Subcutaneous abdominal adipose tissue (tissue), 5 donors: ENCODE data around the gene SOX1.

Experiments
- H3K27ac ChIP-seq: one replicate; pipeline ENCODE4 v1.7.0; 2013; ENCODE audit warnings: low read depth, mild to moderate bottlenecking, inconsistent platforms, low read length, moderate library complexity
- H3K27me3 ChIP-seq, 5 donors: one replicate each; pipeline ENCODE4 v1.7.0; 2013; ENCODE audit warnings: low read length in 5 of 5, inconsistent platforms in 1 of 5; ENCODE audit not compliant: control insufficient read depth in 5 of 5, insufficient read depth in 4 of 5
- H3K36me3 ChIP-seq, 5 donors: one replicate each; pipeline ENCODE4 v1.7.0; 2013; ENCODE audit warnings: low read length in 5 of 5; ENCODE audit not compliant: control insufficient read depth in 5 of 5, insufficient read depth in 5 of 5
- H3K4me1 ChIP-seq, 5 donors: one replicate each; pipeline ENCODE4 v1.7.0; 2013; ENCODE audit warnings: low read length in 5 of 5, mild to moderate bottlenecking in 3 of 5, moderate library complexity in 1 of 5; ENCODE audit not compliant: control insufficient read depth in 5 of 5, insufficient read depth in 5 of 5
- H3K4me3 ChIP-seq, 5 donors: one replicate each; pipeline ENCODE4 v1.7.0; 2013; ENCODE audit warnings: low read length in 5 of 5, low read depth in 1 of 5
- H3K9ac ChIP-seq, 5 donors: one replicate each; pipeline ENCODE4 v1.7.0; 2013; ENCODE audit warnings: low read length in 5 of 5, mild to moderate bottlenecking in 4 of 5, moderate library complexity in 3 of 5
- H3K9me3 ChIP-seq, 5 donors: one replicate each; pipeline ENCODE4 v1.7.0; 2013; ENCODE audit warnings: low read length in 5 of 5; ENCODE audit not compliant: control insufficient read depth in 5 of 5
- donor health status: healthy.
- donor health status: healthy.
- donor health status: healthy.
- donor health status: healthy.
- donor health status: healthy.

Gene SOX1

DNA sequence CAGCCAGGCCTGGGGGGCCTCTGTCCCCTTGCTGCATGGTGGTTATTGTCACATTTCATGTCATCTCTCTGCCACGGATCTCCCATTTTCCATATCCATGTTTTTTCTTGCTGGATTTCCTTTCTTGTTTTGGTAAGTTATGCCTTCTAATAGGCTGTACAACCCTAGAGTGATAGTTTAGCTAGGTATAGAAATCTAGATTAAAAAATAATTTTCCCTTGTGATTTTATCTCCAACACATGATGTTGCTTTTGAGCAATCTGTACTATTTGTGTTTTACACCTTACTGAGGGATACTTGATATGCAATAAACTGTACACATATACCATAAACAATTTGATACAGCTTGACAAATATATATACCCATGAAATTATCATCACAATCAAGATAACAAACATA lies 17.0 kb downstream of the SOX1 start:
- Histone ChIP-seq H3K27me3 (peaks cover 4 to 21% (median 15%) of the 10 kb centered on the region in 5 donors), H3K27ac (no peak overlapping the region), H3K4me1 (peaks cover 4 to 8% (median 6%) of the 10 kb centered on the region in 5 donors), H3K4me3 (no peak overlapping the region), H3K9ac (no peak overlapping the region), H3K9me3 (peaks cover 6 to 26% (median 22%) of the 10 kb centered on the region in 5 donors), H3K36me3 (no peaks in the 10 kb centered on the region)

DNA sequence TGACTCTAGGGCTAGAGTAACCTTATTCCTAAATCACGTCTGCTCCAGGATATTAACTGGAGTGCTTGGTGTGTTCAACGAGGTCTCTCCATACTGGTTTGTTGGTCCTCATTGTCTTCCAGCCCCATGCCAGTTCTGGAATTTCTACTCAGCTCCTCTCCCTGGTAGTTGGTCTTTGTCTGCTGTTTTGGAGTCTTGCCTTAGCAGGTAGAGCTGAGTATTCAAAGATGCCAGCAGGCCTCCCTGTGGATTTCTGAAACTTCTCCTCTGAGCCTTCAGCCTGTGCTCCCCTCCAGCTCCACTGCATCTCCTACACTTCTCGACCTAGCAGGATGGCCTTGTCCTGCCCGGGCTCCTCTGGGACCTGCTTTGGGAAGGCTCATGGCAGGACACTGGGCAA lies 25.5 kb downstream of the SOX1 start:
- H3K9me3 ChIP-seq, result no peaks in the 10 kb centered on the region
- H3K27ac ChIP-seq, result no peak overlapping the region
- H3K27me3 ChIP-seq, result peaks cover 16 to 31% (median 21%) of the 10 kb centered on the region in 5 donors
- H3K9ac ChIP-seq, result no peak overlapping the region
- no peak overlapping the region for H3K4me3 ChIP-seq
- H3K4me1 ChIP-seq, result no peaks in the 10 kb centered on the region
- H3K36me3 ChIP-seq, result no peaks in the 10 kb centered on the region

DNA sequence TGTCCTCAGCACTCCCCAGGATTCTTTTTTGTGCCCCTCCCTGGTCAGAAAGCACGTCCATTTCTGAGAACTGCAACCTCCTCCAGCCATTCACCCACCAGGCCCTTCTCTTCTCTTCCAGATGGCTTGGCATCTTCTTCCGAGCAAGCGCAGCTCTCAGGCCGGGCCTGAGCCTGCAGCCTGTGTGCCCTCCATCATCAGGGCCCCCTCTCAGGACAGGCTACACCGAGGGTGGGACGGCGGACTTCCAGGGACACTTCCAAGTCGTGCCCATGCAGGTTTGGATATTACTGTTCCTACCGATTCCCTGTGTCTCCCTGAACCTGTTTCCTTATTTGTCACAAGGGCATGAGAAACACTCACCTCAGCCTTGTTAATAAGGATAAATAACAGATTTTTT lies 28.4 kb downstream of the SOX1 start:
- no peak overlapping the region for H3K9ac ChIP-seq
- H3K27ac ChIP-seq, result no peak overlapping the region
- H3K9me3 ChIP-seq, result no peaks in the 10 kb centered on the region
- H3K4me3 ChIP-seq, result no peak overlapping the region
- peaks cover 10 to 34% (median 21%) of the 10 kb centered on the region in 5 donors for H3K27me3 ChIP-seq
- H3K4me1 ChIP-seq, result no peaks in the 10 kb centered on the region
- H3K36me3 ChIP-seq, result no peaks in the 10 kb centered on the region

- no peak overlapping the region for H3K4me3 ChIP-seq
- H3K4me1 ChIP-seq, result no peaks in the 10 kb centered on the region
- no peaks in the 10 kb centered on the region for H3K9me3 ChIP-seq
- no peak overlapping the region for H3K9ac ChIP-seq
- H3K36me3 ChIP-seq, result no peaks in the 10 kb centered on the region
- H3K27me3 ChIP-seq, result peaks cover 16 to 42% (median 26%) of the 10 kb centered on the region in 5 donors
- H3K27ac ChIP-seq, result no peak overlapping the region
These were observed 30.0 kb downstream of the SOX1 start for GRCh38 chr13:112096959-112097358.

- peaks cover 16 to 45% (median 29%) of the 10 kb centered on the region in 5 donors for H3K27me3 ChIP-seq
- H3K27ac ChIP-seq, result no peak overlapping the region
These were observed 30.8 kb downstream of the SOX1 start for GRCh38 chr13:112097770-112098169.

DNA sequence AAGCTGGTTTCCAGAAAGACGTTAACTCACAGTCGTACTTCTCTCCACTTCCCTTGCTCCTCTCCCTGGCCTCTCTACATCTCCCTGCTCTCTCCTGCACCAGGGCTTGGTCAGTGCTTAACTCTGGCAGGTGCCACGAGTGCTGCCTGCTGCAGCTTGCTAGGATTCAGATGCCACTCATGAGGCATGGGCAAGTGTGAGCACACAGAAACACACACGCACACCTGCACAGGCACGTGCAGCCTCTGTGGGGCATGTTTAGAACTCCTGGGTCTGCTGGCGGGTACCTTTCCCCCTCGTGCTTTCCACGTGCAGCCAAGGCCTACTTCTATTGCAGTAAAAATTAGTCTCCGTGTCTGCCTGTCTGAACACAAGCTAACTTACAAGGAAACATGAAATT lies 31.8 kb downstream of the SOX1 start:
- Histone ChIP-seq H3K36me3 (no peaks in the 10 kb centered on the region), H3K9ac (no peak overlapping the region), H3K27me3 (peaks cover 16 to 48% (median 35%) of the 10 kb centered on the region in 5 donors), H3K9me3 (no peaks in the 10 kb centered on the region), H3K27ac (no peak overlapping the region), H3K4me3 (no peak overlapping the region), H3K4me1 (peaks cover 0 to 4% (median 0%) of the 10 kb centered on the region in 5 donors)

More at GRCh38 chr13:112097770-112098169, 30.8 kb downstream of the SOX1 start:
- H3K4me3 ChIP-seq, result no peak overlapping the region
- H3K36me3 ChIP-seq, result no peaks in the 10 kb centered on the region
- no peak overlapping the region for H3K9ac ChIP-seq
- peaks cover 0 to 4% (median 0%) of the 10 kb centered on the region in 5 donors for H3K4me1 ChIP-seq
- no peaks in the 10 kb centered on the region for H3K9me3 ChIP-seq

DNA sequence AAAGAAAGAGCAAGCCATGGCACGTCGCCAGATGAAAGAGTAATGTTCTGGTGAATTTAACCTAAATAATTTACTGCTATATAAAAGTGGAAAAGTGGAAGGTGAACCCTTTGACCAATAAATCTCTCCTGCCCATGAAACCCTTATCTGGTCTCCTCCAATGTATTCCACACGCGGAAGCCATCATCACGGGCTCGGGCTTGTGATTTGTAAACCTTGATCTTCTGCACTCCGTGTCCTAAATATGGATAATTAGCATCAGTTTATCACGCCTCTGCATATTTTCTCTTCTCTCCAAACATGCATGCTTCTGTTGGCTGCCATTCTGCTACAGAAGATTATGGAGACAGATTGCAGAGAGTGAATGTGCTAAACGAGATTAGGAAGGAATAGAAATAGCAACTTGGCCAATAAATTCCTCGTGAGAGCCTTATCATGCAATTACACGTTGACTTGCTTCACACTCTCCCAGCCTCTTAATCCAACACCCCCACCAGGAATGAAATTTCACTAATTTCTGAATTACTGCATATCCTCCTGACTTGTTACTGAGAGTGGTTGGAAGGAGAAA lies 34.5 kb downstream of the SOX1 start:
- no peaks in the 10 kb centered on the region for H3K36me3 ChIP-seq
- H3K9me3 ChIP-seq, result no peaks in the 10 kb centered on the region
- H3K9ac ChIP-seq, result no peak overlapping the region
- H3K4me3 ChIP-seq, result no peak overlapping the region
- H3K27ac ChIP-seq, result no peak overlapping the region
- H3K4me1 ChIP-seq, result peaks cover 0 to 28% (median 20%) of the 10 kb centered on the region in 5 donors
- peaks cover 32 to 58% (median 46%) of the 10 kb centered on the region in 5 donors for H3K27me3 ChIP-seq

- Histone ChIP-seq H3K9me3 (no peaks in the 10 kb centered on the region), H3K9ac (no peak overlapping the region), H3K4me3 (no peak overlapping the region), H3K36me3 (no peaks in the 10 kb centered on the region), H3K4me1 (peaks cover 0 to 29% (median 20%) of the 10 kb centered on the region in 5 donors), H3K27me3 (peaks cover 32 to 59% (median 46%) of the 10 kb centered on the region in 5 donors), H3K27ac (no peak overlapping the region)
These were observed 35.3 kb downstream of the SOX1 start for GRCh38 chr13:112102243-112102642.

GRCh38 chr13:112103260-112103838 lies 36.4 kb downstream of the SOX1 start:
- H3K9ac ChIP-seq, result no peak overlapping the region
- no peaks in the 10 kb centered on the region for H3K9me3 ChIP-seq
- H3K36me3 ChIP-seq, result no peaks in the 10 kb centered on the region
- no peak overlapping the region for H3K4me3 ChIP-seq
- peaks cover 0 to 29% (median 20%) of the 10 kb centered on the region in 5 donors for H3K4me1 ChIP-seq
- no peak overlapping the region for H3K27ac ChIP-seq
- peaks cover 42 to 64% (median 54%) of the 10 kb centered on the region in 5 donors for H3K27me3 ChIP-seq

- no peak overlapping the region for H3K27ac ChIP-seq
- peaks cover 0 to 29% (median 20%) of the 10 kb centered on the region in 5 donors for H3K4me1 ChIP-seq
- no peaks in the 10 kb centered on the region for H3K9me3 ChIP-seq
- H3K27me3 ChIP-seq, result peaks cover 48 to 66% (median 58%) of the 10 kb centered on the region in 5 donors
- H3K36me3 ChIP-seq, result no peaks in the 10 kb centered on the region
- H3K4me3 ChIP-seq, result peak overlapping the region in 3 of 5 donors; percentile 11 to 51 (median 14)
- no peak overlapping the region for H3K9ac ChIP-seq
These were observed 37.3 kb downstream of the SOX1 start for GRCh38 chr13:112103961-112104880.
